ELF-1 (cell line): ENCODE results near the gene DNAJC16.
"Not testable (repeated sequence)": the region's sequence is repeated elsewhere in the genome, so short reads cannot be mapped to it uniquely, and the experiment has no call there.

Experiments used
- DNase-seq: peaks from one replicate; pipeline ENCODE4 v3.0.0-alpha.2; 2016; ENCODE audit warnings: low read depth, low spot score

Gene DNAJC16

GRCh38 chr1:15526490-15527339 is at the start of gene DNAJC16:
TSS of gene DNAJC16 (plus strand) at chr1:15526848. CDS start at chr1:15529106, 2,258 bp downstream.
- peak; percentile 100 for DNase-seq

DNA sequence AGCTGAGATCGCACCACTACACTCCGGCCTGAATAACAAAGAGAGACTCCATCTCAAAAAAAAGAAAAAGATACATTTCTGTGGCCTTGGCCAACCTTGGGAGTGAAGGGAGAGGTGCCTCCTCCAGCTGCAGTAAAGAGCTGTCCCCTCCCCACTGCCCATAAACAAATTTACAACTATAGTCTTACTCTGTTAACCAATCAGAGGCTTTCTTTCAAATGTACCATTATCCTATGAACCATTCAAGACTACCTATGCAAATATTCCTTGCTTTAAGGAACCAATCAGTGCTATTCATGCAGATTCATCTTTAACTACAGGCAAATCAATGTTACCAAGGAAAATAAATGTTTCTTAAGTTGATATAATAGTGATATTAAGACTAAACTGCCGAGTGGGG is 49.7 kb upstream of the DNAJC16 start:
- DNase-seq, result no peak

GRCh38 chr1:15477646-15478212 is 48.9 kb upstream of the DNAJC16 start:
- no peak for DNase-seq

DNA sequence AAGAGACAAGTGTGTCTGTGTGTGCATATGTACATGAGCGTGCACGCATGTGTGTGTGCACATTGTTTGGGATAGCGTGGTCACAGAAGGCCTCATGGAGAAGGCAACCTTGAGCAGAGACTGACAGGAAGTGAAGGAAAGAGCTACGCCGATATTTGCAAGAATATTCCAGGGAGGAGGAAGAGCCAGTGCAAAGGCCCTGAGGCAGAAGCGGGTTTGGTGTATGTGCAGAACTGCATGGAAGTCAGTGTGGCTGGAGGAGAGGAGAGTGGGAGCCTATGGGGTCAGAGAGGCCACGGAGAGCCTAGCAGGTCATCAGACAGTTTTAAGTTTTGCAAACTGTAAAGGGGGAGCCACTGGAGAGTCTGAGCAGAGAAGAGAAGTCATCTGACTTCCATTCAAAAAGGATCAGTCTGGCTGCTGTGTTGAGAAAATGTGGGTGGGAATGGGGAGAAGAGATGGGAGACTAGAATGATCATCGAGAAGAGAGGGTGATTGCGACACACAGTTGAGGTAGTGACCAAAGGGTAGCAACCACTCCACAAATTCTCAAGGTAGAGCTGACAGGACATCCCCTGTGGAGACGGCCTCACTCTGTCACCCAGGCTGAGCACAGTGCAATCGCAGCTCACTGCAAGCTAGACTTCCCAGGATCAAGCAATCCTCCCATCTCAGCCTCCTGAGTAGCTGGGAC is 46.8 kb upstream of the DNAJC16 start:
- no peak for DNase-seq

GRCh38 chr1:15482455-15482854 is 44.2 kb upstream of the DNAJC16 start:
- not testable (repeated sequence) for DNase-seq

DNA sequence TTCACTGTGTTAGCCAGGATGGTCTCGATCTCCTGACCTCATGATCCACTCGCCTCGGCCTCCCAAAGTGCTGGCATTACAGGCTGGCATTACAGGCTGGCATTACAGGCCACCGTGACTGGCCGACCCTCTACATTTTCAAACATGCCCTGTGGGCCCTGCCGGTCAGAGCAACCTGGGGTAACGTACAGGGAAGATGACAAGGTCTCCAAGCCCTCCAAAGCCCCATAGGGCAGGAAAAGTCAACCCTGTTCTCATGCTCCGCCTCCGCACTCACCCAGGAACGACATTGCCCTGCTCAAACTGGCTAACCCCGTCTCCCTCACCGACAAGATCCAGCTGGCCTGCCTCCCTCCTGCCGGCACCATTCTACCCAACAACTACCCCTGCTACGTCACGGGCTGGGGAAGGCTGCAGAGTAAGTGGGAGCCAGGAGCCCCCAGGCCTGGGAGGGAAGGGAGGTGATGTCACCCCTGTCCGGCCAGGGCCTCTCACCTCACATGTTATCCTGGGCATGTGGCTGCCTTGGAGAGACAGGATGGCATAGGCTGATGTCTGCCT is 43.6 kb upstream of the DNAJC16 start:
- DNase-seq, result not testable (repeated sequence)

DNA sequence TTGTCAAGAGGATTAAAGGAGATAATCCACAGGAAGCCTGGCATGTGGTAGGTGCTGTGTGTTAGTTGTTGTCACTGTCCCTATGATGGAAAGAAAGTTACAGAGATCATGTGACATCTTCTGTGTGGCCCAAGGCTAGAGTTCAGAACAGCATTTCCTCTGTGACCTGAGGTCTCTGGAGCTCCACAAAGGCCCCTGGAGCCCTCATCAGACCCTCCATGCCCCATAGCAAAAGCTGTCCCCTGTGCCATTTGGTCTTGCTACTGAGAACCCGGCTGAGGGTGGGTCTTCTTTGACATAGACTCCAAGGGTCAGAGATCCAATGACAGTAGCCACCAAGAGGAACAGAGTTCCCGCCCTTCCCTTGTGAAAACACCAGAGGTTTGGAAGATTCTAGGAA is 42.7 kb upstream of the DNAJC16 start:
- DNase-seq, result no peak

- DNase-seq, result not testable (repeated sequence)
Observed at GRCh38 chr1:15484443-15484842, 42.2 kb upstream of the DNAJC16 start.

DNA sequence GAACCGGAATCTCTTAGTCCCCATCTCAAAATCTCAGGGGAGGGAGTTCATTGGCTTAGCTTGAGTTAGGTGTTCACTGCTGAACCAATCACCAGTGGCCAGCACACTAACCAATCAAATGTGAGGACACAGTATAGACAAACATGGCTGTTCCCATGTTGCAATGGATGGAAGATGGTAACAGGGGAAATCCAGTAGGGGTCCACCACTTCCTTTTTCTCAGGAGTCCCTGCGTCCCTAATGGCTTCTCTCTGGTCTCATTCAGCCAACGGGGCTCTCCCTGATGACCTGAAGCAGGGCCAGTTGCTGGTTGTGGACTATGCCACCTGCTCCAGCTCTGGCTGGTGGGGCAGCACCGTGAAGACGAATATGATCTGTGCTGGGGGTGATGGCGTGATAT is 41.0 kb upstream of the DNAJC16 start:
- DNase-seq, result no peak

- not testable (repeated sequence) for DNase-seq
Observed at GRCh38 chr1:15486844-15487610, 39.6 kb upstream of the DNAJC16 start.

- DNase-seq, result no peak
Observed at GRCh38 chr1:15488371-15488770, 38.3 kb upstream of the DNAJC16 start.

GRCh38 chr1:15489052-15489736 is 37.5 kb upstream of the DNAJC16 start:
- DNase-seq, result no peak

GRCh38 chr1:15491010-15491409 is 35.6 kb upstream of the DNAJC16 start:
- DNase-seq, result not testable (repeated sequence)

DNA sequence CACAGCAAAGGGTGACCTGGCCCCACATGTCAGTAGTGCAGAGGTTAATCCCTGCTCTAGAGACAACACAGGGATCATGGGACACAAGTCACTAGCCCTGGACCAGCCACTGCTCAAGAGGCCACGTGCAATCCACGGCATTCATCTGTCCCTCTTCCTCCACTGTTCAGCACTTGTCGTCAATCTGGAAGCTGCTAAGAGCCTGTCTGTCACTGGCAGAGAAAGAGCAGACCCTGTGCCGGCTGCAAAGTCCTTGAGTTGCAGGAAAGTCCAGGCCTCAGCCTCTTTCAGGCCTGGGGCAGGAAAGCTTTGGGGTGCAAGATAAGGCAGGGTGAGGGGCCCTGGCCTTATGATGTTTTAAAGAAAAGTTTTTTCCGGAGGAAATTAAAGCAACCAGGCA is 34.1 kb upstream of the DNAJC16 start:
- no peak for DNase-seq

GRCh38 chr1:15493869-15494390 is 32.7 kb upstream of the DNAJC16 start:
- no peak for DNase-seq

- peak; percentile 46 for DNase-seq
Observed at GRCh38 chr1:15500184-15501178, 26.2 kb upstream of the DNAJC16 start.

- DNase-seq, result peak; percentile 65
Observed at GRCh38 chr1:15501208-15502032, 25.2 kb upstream of the DNAJC16 start.

- no peak for DNase-seq
Observed at GRCh38 chr1:15504436-15504835, 22.2 kb upstream of the DNAJC16 start.
